ENCODE results near the gene TTLL10. TPM values are rescaled to one million over a fixed set of nuclear protein-coding genes. Genes with fewer than 3 reads are reported as not detected.

Gene TTLL10
- total RNA-seq, 1 donor from 2014 or later, result not detected

GRCh38 chr1:1217621-1218523 lies 44.2 kb downstream of the TTLL10 start:
- Mint-ChIP-seq H3K36me3 (ENCODE audit: low read depth, unreplicated experiment) (peaks cover 11% of the 10 kb centered on the region), H3K4me3 (ENCODE audit: unreplicated experiment) (no peak overlapping the region)
- TF ChIP-seq CTCF (IDR thresholded peaks at IDR 0.05; ENCODE audit: unreplicated experiment), result no peak

GRCh38 chr1:1218524-1219200 lies 45.0 kb downstream of the TTLL10 start:
- H3K27ac Mint-ChIP-seq (ENCODE audit: unreplicated experiment), result no peak overlapping the region
- DNase-seq (ENCODE audit: low spot score), result no peak
- no peak overlapping the region for H3K4me3 Mint-ChIP-seq (ENCODE audit: unreplicated experiment)
- peaks cover 16% of the 10 kb centered on the region for H3K36me3 Mint-ChIP-seq (ENCODE audit: low read depth, unreplicated experiment)
- peaks cover 9% of the 10 kb centered on the region for H3K27me3 Mint-ChIP-seq (ENCODE audit: unreplicated experiment)
- no peak for TF ChIP-seq CTCF (IDR thresholded peaks at IDR 0.05; ENCODE audit: unreplicated experiment)
- H3K4me1 Mint-ChIP-seq (ENCODE audit: unreplicated experiment), result peaks cover 3% of the 10 kb centered on the region
- H3K9me3 Mint-ChIP-seq (ENCODE audit: unreplicated experiment), result no peaks in the 10 kb centered on the region

More at GRCh38 chr1:1217621-1218523, 44.2 kb downstream of the TTLL10 start:
- Mint-ChIP-seq H3K27me3 (ENCODE audit: unreplicated experiment) (peaks cover 9% of the 10 kb centered on the region), H3K9me3 (ENCODE audit: unreplicated experiment) (no peaks in the 10 kb centered on the region), H3K4me1 (ENCODE audit: unreplicated experiment) (peaks cover 2% of the 10 kb centered on the region), H3K27ac (ENCODE audit: unreplicated experiment) (no peak overlapping the region)
- DNase-seq (ENCODE audit: low spot score), result no peak

GRCh38 chr1:1219341-1219740 lies 45.7 kb downstream of the TTLL10 start:
- peaks cover 9% of the 10 kb centered on the region for H3K27me3 Mint-ChIP-seq (ENCODE audit: unreplicated experiment)
- no peak overlapping the region for H3K27ac Mint-ChIP-seq (ENCODE audit: unreplicated experiment)
- no peaks in the 10 kb centered on the region for H3K9me3 Mint-ChIP-seq (ENCODE audit: unreplicated experiment)
- no peak overlapping the region for H3K4me3 Mint-ChIP-seq (ENCODE audit: unreplicated experiment)
- peaks cover 3% of the 10 kb centered on the region for H3K4me1 Mint-ChIP-seq (ENCODE audit: unreplicated experiment)
- no peak for TF ChIP-seq CTCF (IDR thresholded peaks at IDR 0.05; ENCODE audit: unreplicated experiment)
- peaks cover 16% of the 10 kb centered on the region for H3K36me3 Mint-ChIP-seq (ENCODE audit: low read depth, unreplicated experiment)
- no peak for DNase-seq (ENCODE audit: low spot score)

- H3K4me3 Mint-ChIP-seq (ENCODE audit: unreplicated experiment), result no peak overlapping the region
- peaks cover 20% of the 10 kb centered on the region for H3K36me3 Mint-ChIP-seq (ENCODE audit: low read depth, unreplicated experiment)
Observed at GRCh38 chr1:1220197-1220596, 46.5 kb downstream of the TTLL10 start.

More at GRCh38 chr1:1220197-1220596, 46.5 kb downstream of the TTLL10 start:
- no peak for TF ChIP-seq CTCF (IDR thresholded peaks at IDR 0.05; ENCODE audit: unreplicated experiment)
- peaks cover 3% of the 10 kb centered on the region for H3K4me1 Mint-ChIP-seq (ENCODE audit: unreplicated experiment)
- no peak overlapping the region for H3K27ac Mint-ChIP-seq (ENCODE audit: unreplicated experiment)
- peaks cover 9% of the 10 kb centered on the region for H3K27me3 Mint-ChIP-seq (ENCODE audit: unreplicated experiment)
- no peaks in the 10 kb centered on the region for H3K9me3 Mint-ChIP-seq (ENCODE audit: unreplicated experiment)
- DNase-seq (ENCODE audit: low spot score), result no peak

Measured in endothelial cell (in vitro differentiated cells).